Tibial artery (tissue), 4 donors: ENCODE data around the gene ABHD6.

Experiments used
- DNase-seq, 2 donors: peaks; one replicate each; pipeline ENCODE4 v3.0.0-alpha.2; 2019
- H3K27ac ChIP-seq, 2 donors: fragments of 200-600 bp; sonication (generic) in 1 of 2; 1 replicate in 1 of 2; 2 replicates in 1 of 2; pipeline ENCODE4 v1.5.1; 2018 to 2019; ENCODE audit warnings: mild to moderate bottlenecking in 1 of 2
- H3K27me3 ChIP-seq, 2 donors: fragments of 200-600 bp; sonication (generic) in 1 of 2; one replicate each; pipeline versions ENCODE4 v1.5.1 to v1.6.0; 2016 to 2019
- H3K36me3 ChIP-seq, 3 donors: fragments of 200-600 bp; sonication (generic) in 2 of 3; one replicate each; pipeline ENCODE4 v1.5.1; 2016 to 2019; ENCODE audit warnings: mild to moderate bottlenecking in 2 of 3
- H3K4me1 ChIP-seq, 4 donors: fragments of 200-600 bp; sonication (generic) in 2 of 4; 1 replicate in 3 of 4; 2 replicates in 1 of 4; pipeline ENCODE4 v1.5.1; 2016 to 2019
- H3K4me3 ChIP-seq, 2 donors: fragments of 200-600 bp; sonication (generic) in 1 of 2; 1 replicate in 1 of 2; 2 replicates in 1 of 2; pipeline ENCODE4 v1.5.1; 2018 to 2019; ENCODE audit warnings: mild to moderate bottlenecking in 2 of 2
- H3K9me3 ChIP-seq, 3 donors: fragments of 200-600 bp; sonication (generic) in 1 of 3; one replicate each; pipeline ENCODE4 v1.5.1; 2016 to 2019
- CTCF ChIP-seq, 2 experiments: fragments of 200-600 bp in 1 of 2; fragments of 450-650 bp in 1 of 2; IDR thresholded peaks; one replicate each; pipeline ENCODE4 v1.5.1; 2017 to 2019; ENCODE audit warnings: antibody characterized with exemption in 2 of 2, mild to moderate bottlenecking in 1 of 2, moderate library complexity in 1 of 2
- intact Hi-C: fragments of 100-400 bp; cut with DNase I; formaldehyde crosslinking; loops from one replicate; pipeline ENCODE4 v1.15.0; 2023; ENCODE audit warnings: low total_unique reads

The ABHD6 gene

GRCh38 chr3:58246148-58247047, 8.8 kb downstream of the ABHD6 start:
- Histone ChIP-seq H3K9me3 (no peaks in the 10 kb centered on the region), H3K4me1 (no peaks in the 10 kb centered on the region), H3K4me3 (no peak overlapping the region), H3K27me3 (no peaks in the 10 kb centered on the region), H3K27ac (no peak overlapping the region), H3K36me3 (no peaks in the 10 kb centered on the region)
- TF ChIP-seq CTCF (IDR thresholded peaks at IDR 0.05), result no peak
- no peak for DNase-seq
- intact Hi-C loops, result no loop called here

GRCh38 chr3:58249358-58250092, 11.9 kb downstream of the ABHD6 start:
- H3K4me3 ChIP-seq, result no peak overlapping the region
- no peaks in the 10 kb centered on the region for H3K4me1 ChIP-seq
- H3K9me3 ChIP-seq, result no peaks in the 10 kb centered on the region
- DNase-seq, result no peak
- H3K27ac ChIP-seq, result no peak overlapping the region
- intact Hi-C loops, result no loop called here
- H3K36me3 ChIP-seq, result no peaks in the 10 kb centered on the region
- H3K27me3 ChIP-seq, result no peaks in the 10 kb centered on the region
- no peak for TF ChIP-seq CTCF (IDR thresholded peaks at IDR 0.05)

- no peaks in the 10 kb centered on the region for H3K27me3 ChIP-seq
- no peaks in the 10 kb centered on the region for H3K9me3 ChIP-seq
- intact Hi-C loops, result no loop called here
- no peak overlapping the region for H3K4me3 ChIP-seq
- H3K27ac ChIP-seq, result no peak overlapping the region
- H3K4me1 ChIP-seq, result no peaks in the 10 kb centered on the region
- TF ChIP-seq CTCF (IDR thresholded peaks at IDR 0.05), result no peak
- DNase-seq, result no peak
- H3K36me3 ChIP-seq, result no peaks in the 10 kb centered on the region
Observed at GRCh38 chr3:58250093-58250707, 12.6 kb downstream of the ABHD6 start.

- intact Hi-C loops, result no loop called here
- H3K27me3 ChIP-seq, result no peaks in the 10 kb centered on the region
- no peak for TF ChIP-seq CTCF (IDR thresholded peaks at IDR 0.05)
- peaks cover 0 to under 1% (median 0%) of the 10 kb centered on the region in 3 donors for H3K36me3 ChIP-seq
- no peaks in the 10 kb centered on the region for H3K4me1 ChIP-seq
- no peak overlapping the region for H3K27ac ChIP-seq
- DNase-seq, result no peak
- no peaks in the 10 kb centered on the region for H3K9me3 ChIP-seq
- H3K4me3 ChIP-seq, result no peak overlapping the region
Observed at GRCh38 chr3:58251631-58252035, 14.0 kb downstream of the ABHD6 start.

- Histone ChIP-seq H3K36me3 (peaks cover 12 to 17% (median 13%) of the 10 kb centered on the region in 3 donors), H3K27me3 (no peaks in the 10 kb centered on the region), H3K4me1 (no peaks in the 10 kb centered on the region), H3K27ac (no peak overlapping the region), H3K4me3 (no peak overlapping the region), H3K9me3 (no peaks in the 10 kb centered on the region)
- no peak for DNase-seq
- intact Hi-C loops, result no loop called here
- no peak for TF ChIP-seq CTCF (IDR thresholded peaks at IDR 0.05)
Observed at GRCh38 chr3:58254144-58254543, 16.6 kb downstream of the ABHD6 start.
